K562 (cell line): ENCODE results near the gene CRYBG1.

Source experiments
- CBFB ChIP-seq: sonication (generic); formaldehyde crosslinking; IDR thresholded peaks from 2 replicates; pipeline ENCODE4 v1.4.0; 2020; ENCODE audit warnings: mild to moderate bottlenecking, missing genetic modification reagents
- CBX3 ChIP-seq, 2 experiments: IDR thresholded peaks; 1 replicate in 1 of 2; 2 replicates in 1 of 2; pipeline ENCODE4 v1.6.1; 2012; ENCODE audit warnings: inconsistent platforms in 2 of 2, low read length in 2 of 2, borderline replicate concordance in 1 of 2, control low read depth in 1 of 2
- EP300 ChIP-seq: IDR thresholded peaks from 2 replicates; pipeline ENCODE4 v1.6.1; 2012; ENCODE audit warnings: low read length, improper control_type of control experiment
- GATA2 ChIP-seq: sonication (generic); formaldehyde crosslinking; IDR thresholded peaks from 2 replicates; pipeline ENCODE4 v1.4.0; 2020; ENCODE audit warnings: mild to moderate bottlenecking, missing genetic modification reagents
- SREBF2 ChIP-seq: sonication (generic); formaldehyde crosslinking; IDR thresholded peaks from 2 replicates; pipeline ENCODE4 v1.4.0; 2020; ENCODE audit warnings: mild to moderate bottlenecking, missing genetic modification reagents
- TF ChIP-seq, protein P1 (sequence below), 3 experiments: IDR thresholded peaks in 2 of 3; conservative IDR thresholded peaks in 1 of 3; 2 replicates each; pipeline ENCODE4 v1.5.1; 2011 to 2012; ENCODE audit warnings: low read length in 3 of 3, mild to moderate bottlenecking in 3 of 3, control low read depth in 2 of 3, improper control_type of control experiment in 1 of 3, inconsistent platforms in 1 of 3, low read depth in 1 of 3, mixed read lengths in 1 of 3, moderate library complexity in 1 of 3; ENCODE audit not compliant: insufficient read depth in 2 of 3
- TF ChIP-seq, protein P2 (sequence below): fragments of 200-800 bp; sonication (Bioruptor generic); IDR thresholded peaks from 2 replicates; pipeline ENCODE4 v1.6.1; 2017; ENCODE audit warnings: missing genetic modification characterization, missing compliant biosample characterization
- TF ChIP-seq, protein P3 (sequence below), 2 experiments: fragments of 450-650 bp; formaldehyde crosslinking in 1 of 2; IDR thresholded peaks; 2 replicates each; pipeline versions ENCODE4 v1.4.0 to v1.6.1; 2014 to 2020; ENCODE audit warnings: mild to moderate bottlenecking in 2 of 2, borderline replicate concordance in 1 of 2, low read depth in 1 of 2

DNA sequence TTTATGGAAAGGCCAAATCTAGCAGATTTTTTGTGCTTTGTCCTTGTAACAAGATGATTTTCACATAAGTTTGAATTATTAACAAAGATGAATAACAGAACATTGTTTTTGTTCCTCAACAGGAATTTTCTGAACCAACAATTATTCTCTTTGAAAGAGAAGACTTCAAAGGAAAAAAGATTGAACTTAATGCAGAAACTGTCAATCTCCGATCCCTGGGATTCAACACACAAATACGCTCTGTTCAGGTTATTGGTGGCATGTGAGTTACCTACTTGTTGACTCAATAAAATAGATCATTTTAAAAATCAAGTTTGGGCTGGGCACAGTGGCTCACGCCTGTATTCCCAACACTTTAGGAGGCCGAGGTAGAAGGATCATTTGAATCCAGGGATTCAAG is 197.8 kb downstream of the CRYBG1 start:
- TF ChIP-seq CBX3 (IDR thresholded peaks at IDR 0.05; ENCODE audit: borderline replicate concordance in 1 of 2, low read length in 2 of 2) (no peak), GATA2 (CRISPR knock-in tag) (no peak), EP300 (no peak), SREBF2 (CRISPR knock-in tag) (no peak), CBFB (CRISPR knock-in tag) (no peak)
- TF ChIP-seq, protein P1, sequence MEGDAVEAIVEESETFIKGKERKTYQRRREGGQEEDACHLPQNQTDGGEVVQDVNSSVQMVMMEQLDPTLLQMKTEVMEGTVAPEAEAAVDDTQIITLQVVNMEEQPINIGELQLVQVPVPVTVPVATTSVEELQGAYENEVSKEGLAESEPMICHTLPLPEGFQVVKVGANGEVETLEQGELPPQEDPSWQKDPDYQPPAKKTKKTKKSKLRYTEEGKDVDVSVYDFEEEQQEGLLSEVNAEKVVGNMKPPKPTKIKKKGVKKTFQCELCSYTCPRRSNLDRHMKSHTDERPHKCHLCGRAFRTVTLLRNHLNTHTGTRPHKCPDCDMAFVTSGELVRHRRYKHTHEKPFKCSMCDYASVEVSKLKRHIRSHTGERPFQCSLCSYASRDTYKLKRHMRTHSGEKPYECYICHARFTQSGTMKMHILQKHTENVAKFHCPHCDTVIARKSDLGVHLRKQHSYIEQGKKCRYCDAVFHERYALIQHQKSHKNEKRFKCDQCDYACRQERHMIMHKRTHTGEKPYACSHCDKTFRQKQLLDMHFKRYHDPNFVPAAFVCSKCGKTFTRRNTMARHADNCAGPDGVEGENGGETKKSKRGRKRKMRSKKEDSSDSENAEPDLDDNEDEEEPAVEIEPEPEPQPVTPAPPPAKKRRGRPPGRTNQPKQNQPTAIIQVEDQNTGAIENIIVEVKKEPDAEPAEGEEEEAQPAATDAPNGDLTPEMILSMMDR (IDR thresholded peaks at IDR 0.05 in 2 of 3, conservative IDR thresholded peaks at IDR 0.05 in 1 of 3; ENCODE audit: insufficient read depth in 2 of 3, low read depth in 1 of 3, low read length in 3 of 3), result no peak
- TF ChIP-seq, protein P2, sequence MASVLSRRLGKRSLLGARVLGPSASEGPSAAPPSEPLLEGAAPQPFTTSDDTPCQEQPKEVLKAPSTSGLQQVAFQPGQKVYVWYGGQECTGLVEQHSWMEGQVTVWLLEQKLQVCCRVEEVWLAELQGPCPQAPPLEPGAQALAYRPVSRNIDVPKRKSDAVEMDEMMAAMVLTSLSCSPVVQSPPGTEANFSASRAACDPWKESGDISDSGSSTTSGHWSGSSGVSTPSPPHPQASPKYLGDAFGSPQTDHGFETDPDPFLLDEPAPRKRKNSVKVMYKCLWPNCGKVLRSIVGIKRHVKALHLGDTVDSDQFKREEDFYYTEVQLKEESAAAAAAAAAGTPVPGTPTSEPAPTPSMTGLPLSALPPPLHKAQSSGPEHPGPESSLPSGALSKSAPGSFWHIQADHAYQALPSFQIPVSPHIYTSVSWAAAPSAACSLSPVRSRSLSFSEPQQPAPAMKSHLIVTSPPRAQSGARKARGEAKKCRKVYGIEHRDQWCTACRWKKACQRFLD (CRISPR knock-in tag), result no peak
- TF ChIP-seq, protein P3, sequence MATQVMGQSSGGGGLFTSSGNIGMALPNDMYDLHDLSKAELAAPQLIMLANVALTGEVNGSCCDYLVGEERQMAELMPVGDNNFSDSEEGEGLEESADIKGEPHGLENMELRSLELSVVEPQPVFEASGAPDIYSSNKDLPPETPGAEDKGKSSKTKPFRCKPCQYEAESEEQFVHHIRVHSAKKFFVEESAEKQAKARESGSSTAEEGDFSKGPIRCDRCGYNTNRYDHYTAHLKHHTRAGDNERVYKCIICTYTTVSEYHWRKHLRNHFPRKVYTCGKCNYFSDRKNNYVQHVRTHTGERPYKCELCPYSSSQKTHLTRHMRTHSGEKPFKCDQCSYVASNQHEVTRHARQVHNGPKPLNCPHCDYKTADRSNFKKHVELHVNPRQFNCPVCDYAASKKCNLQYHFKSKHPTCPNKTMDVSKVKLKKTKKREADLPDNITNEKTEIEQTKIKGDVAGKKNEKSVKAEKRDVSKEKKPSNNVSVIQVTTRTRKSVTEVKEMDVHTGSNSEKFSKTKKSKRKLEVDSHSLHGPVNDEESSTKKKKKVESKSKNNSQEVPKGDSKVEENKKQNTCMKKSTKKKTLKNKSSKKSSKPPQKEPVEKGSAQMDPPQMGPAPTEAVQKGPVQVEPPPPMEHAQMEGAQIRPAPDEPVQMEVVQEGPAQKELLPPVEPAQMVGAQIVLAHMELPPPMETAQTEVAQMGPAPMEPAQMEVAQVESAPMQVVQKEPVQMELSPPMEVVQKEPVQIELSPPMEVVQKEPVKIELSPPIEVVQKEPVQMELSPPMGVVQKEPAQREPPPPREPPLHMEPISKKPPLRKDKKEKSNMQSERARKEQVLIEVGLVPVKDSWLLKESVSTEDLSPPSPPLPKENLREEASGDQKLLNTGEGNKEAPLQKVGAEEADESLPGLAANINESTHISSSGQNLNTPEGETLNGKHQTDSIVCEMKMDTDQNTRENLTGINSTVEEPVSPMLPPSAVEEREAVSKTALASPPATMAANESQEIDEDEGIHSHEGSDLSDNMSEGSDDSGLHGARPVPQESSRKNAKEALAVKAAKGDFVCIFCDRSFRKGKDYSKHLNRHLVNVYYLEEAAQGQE (IDR thresholded peaks at IDR 0.05; ENCODE audit: borderline replicate concordance), result no peak
- TF ChIP-seq, protein P3 (CRISPR knock-in tag; IDR thresholded peaks at IDR 0.05; ENCODE audit: low read depth), result no peak
